ENCODE data around the gene SMIM35. TPM values are rescaled to one million over a fixed set of nuclear protein-coding genes. Genes with fewer than 3 reads are reported as not detected.

Gene SMIM35
- total RNA-seq, 1 experiment from 2014 or later = not detected

DNA sequence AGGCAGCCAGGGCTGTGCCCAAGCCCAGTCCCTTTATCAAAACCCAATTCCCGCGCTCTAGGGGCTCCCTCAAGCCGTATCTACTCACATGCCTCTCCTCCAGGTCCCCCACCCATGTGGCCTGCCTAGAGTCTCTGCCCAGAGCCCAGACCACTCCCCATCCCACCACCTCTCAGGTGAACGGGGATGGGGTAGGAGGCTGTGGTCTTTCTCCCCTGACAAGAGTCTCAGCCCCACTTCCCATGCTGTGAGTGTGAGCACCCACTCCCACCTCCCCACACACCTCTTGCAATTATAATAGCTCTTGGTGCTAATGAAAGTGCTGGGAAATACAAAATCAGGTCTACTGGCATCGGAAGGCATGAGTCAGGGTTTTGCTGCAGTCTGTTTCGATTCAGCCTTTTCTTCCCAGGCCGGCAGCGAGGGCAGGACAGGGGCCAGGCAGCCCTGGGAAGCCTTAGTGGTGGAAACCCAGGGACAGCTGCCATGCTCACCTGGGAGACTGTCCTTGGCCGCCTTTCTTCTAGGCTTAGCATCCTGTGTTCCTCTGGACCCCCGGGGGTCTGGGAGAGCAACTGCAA is 26.6 kb downstream of the SMIM35 start:
- H2BK15ac ChIP-seq (ENCODE audit: low read depth, low read length) = no peak overlapping the region
- H3K27ac ChIP-seq (ENCODE audit: insufficient read length, low read depth, low read length) = no peak overlapping the region
- no peaks in the 10 kb centered on the region for H3K79me2 ChIP-seq (ENCODE audit: insufficient read depth, low read length)
- H3K4me3 Mint-ChIP-seq = no peak overlapping the region
- no peak overlapping the region for H3K56ac ChIP-seq (ENCODE audit: insufficient read length, low read depth, low read length)
- H3K27me3 ChIP-seq (ENCODE audit: insufficient read depth, low read length) = no peaks in the 10 kb centered on the region
- H4K8ac ChIP-seq (replicated peaks; ENCODE audit: insufficient read length, low read depth, low read length) = no peak overlapping the region
- no peak overlapping the region for H3K4ac ChIP-seq (ENCODE audit: low read depth, low read length)
- no peak overlapping the region for H2BK20ac ChIP-seq (ENCODE audit: low read depth, low read length, poor library complexity, severe bottlenecking)
- no peaks in the 10 kb centered on the region for H4K20me1 ChIP-seq (ENCODE audit: control insufficient read depth, insufficient read depth, insufficient read length)
- no peak overlapping the region for H2AFZ ChIP-seq (ENCODE audit: low read length)
- no peaks in the 10 kb centered on the region for H3K23me2 ChIP-seq (ENCODE audit: insufficient read length, low read depth, low read length, poor library complexity, severe bottlenecking)
- H3K79me1 ChIP-seq (ENCODE audit: insufficient read depth, low read depth, low read length, poor library complexity, severe bottlenecking) = no peaks in the 10 kb centered on the region
- H2AK5ac ChIP-seq (ENCODE audit: insufficient read length, low read length) = no peak overlapping the region
- H4K91ac ChIP-seq (ENCODE audit: insufficient read length, low read depth, low read length) = no peak overlapping the region
- no peaks in the 10 kb centered on the region for H3K9me3 ChIP-seq (ENCODE audit: control insufficient read depth, low read depth, low read length)
- H4K5ac ChIP-seq (ENCODE audit: insufficient read length, low read depth, low read length) = no peak overlapping the region
- peaks cover 4 to 19% of the 10 kb centered on the region in 2 experiments for H3K4me1 Mint-ChIP-seq
- no peak overlapping the region for H3T11ph ChIP-seq (ENCODE audit: low read length)
- no peak overlapping the region; a peak in 2 of 7 replicates for H3K27ac Mint-ChIP-seq
- no peaks in the 10 kb centered on the region for H3K9me3 Mint-ChIP-seq
- no peak overlapping the region for H2BK120ac ChIP-seq (ENCODE audit: low read depth, low read length, poor library complexity, severe bottlenecking)
- no peak overlapping the region for H2BK5ac ChIP-seq (ENCODE audit: insufficient read length, low read length)
- no peak overlapping the region for H3K9ac ChIP-seq (ENCODE audit: extremely low read depth, insufficient read length, low read length)
- no peaks in the 10 kb centered on the region for H3K36me3 Mint-ChIP-seq (ENCODE audit: insufficient read depth in 1 of 3, low read depth in 3 of 3)
- TF ChIP-seq, protein P1, sequence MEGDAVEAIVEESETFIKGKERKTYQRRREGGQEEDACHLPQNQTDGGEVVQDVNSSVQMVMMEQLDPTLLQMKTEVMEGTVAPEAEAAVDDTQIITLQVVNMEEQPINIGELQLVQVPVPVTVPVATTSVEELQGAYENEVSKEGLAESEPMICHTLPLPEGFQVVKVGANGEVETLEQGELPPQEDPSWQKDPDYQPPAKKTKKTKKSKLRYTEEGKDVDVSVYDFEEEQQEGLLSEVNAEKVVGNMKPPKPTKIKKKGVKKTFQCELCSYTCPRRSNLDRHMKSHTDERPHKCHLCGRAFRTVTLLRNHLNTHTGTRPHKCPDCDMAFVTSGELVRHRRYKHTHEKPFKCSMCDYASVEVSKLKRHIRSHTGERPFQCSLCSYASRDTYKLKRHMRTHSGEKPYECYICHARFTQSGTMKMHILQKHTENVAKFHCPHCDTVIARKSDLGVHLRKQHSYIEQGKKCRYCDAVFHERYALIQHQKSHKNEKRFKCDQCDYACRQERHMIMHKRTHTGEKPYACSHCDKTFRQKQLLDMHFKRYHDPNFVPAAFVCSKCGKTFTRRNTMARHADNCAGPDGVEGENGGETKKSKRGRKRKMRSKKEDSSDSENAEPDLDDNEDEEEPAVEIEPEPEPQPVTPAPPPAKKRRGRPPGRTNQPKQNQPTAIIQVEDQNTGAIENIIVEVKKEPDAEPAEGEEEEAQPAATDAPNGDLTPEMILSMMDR (conservative IDR thresholded peaks at IDR 0.05) = no peak
- H3K4me2 ChIP-seq (ENCODE audit: insufficient read depth, insufficient read length, low read length) = no peak overlapping the region
- no peak overlapping the region for H3K23ac ChIP-seq (ENCODE audit: insufficient read length, low read depth, low read length)
- no peak overlapping the region for H3K18ac ChIP-seq (ENCODE audit: insufficient read length, low read depth, low read length)
- H3K27me3 Mint-ChIP-seq (ENCODE audit: low read depth) = peaks cover 14% of the 10 kb centered on the region
- H3K4me1 ChIP-seq (ENCODE audit: insufficient read depth, low read length) = no peaks in the 10 kb centered on the region
- no peak overlapping the region for H2BK12ac ChIP-seq (ENCODE audit: insufficient read length, low read depth, low read length)
- WGBS (ENCODE audit: extremely low coverage, insufficient read length, low lambda C conversion rate) = no CpG with 5 or more reads among the region's 10 CpGs
- no peak for DNase-seq
- no peak overlapping the region for H3K14ac ChIP-seq (ENCODE audit: insufficient read depth, low read length)

Measured in H9 (cell line).